GM23248 (cell line): ENCODE data around the gene TMEM273.

ENCODE experiments used
- EZH2 ChIP-seq: fragments of 200-600 bp; sonication (generic); IDR thresholded peaks from 2 replicates; pipeline ENCODE4 v1.6.1; 2018; ENCODE audit warnings: antibody characterized with exemption, mild to moderate bottlenecking; ENCODE audit not compliant: insufficient read depth, poor library complexity, severe bottlenecking
- EZH2phosphoT487 ChIP-seq: fragments of 200-600 bp; sonication (generic); IDR thresholded peaks from 2 replicates; pipeline ENCODE4 v1.6.1; 2018; ENCODE audit warnings: antibody characterized with exemption, moderate library complexity, mild to moderate bottlenecking, low read depth; ENCODE audit not compliant: insufficient read depth

DNA sequence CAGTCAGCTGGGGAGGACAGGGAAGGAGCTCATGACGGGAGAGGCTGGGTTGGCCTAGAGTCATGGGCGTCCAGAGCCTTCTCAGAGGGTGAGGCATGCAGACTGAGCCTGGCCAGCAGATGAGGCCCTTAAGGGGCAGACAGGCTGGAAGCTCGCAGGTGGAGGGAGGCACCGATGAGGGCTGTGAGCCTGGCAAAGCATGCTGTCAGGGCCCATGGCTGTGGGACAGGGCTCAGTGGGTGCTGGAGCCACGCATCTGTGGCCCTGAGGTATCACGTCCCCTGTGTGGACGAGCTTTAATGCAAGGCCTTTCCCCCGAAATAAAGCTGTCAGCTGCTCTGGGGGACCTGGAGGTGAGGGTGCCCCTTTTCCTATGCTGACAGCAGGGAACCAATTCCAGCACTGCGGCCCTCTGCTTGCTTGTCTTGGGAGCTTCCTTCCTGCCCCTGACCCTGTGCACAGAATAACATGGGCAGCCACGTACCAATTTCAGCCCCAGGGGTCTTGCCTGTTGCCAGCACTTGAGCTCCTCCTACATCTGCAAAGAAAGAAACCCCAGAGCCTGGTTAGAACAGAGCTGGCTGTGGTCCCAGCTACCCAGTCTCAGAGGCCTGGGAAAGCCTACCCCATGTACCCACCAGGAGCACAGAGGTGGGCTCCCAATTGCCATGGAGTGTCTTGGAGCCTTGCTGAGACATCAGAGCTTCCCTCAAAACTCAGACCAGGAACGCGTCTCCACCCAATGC lies 20.6 kb downstream of the TMEM273 start:
- TF ChIP-seq EZH2phosphoT487 (no peak), EZH2 (no peak)
